Measurements from ENCODE around the gene CENPA.

GRCh38 chr2:26820932-26821331 is 35.1 kb downstream of the CENPA start:
- TF ChIP-seq, protein P1, sequence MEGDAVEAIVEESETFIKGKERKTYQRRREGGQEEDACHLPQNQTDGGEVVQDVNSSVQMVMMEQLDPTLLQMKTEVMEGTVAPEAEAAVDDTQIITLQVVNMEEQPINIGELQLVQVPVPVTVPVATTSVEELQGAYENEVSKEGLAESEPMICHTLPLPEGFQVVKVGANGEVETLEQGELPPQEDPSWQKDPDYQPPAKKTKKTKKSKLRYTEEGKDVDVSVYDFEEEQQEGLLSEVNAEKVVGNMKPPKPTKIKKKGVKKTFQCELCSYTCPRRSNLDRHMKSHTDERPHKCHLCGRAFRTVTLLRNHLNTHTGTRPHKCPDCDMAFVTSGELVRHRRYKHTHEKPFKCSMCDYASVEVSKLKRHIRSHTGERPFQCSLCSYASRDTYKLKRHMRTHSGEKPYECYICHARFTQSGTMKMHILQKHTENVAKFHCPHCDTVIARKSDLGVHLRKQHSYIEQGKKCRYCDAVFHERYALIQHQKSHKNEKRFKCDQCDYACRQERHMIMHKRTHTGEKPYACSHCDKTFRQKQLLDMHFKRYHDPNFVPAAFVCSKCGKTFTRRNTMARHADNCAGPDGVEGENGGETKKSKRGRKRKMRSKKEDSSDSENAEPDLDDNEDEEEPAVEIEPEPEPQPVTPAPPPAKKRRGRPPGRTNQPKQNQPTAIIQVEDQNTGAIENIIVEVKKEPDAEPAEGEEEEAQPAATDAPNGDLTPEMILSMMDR (IDR thresholded peaks at IDR 0.05 in 8 of 11, conservative IDR thresholded peaks at IDR 0.05 in 3 of 11): no peak
- TF ChIP-seq POLR2AphosphoS5 (IDR thresholded peaks at IDR 0.05) (no peak), POLR2A (IDR thresholded peaks at IDR 0.05) (no peak)
